HG03558 (cell line): ENCODE measurements around the gene RXRA.

Experiments used
- ATAC-seq: cut with Tn5 transposase; IDR thresholded peaks from one replicate; pipeline ENCODE4 v1.9.1; 2021; ENCODE audit warnings: moderate number of reproducible peaks; ENCODE audit not compliant: unreplicated experiment; ENCODE audit errors: extremely low read depth

The RXRA gene

DNA sequence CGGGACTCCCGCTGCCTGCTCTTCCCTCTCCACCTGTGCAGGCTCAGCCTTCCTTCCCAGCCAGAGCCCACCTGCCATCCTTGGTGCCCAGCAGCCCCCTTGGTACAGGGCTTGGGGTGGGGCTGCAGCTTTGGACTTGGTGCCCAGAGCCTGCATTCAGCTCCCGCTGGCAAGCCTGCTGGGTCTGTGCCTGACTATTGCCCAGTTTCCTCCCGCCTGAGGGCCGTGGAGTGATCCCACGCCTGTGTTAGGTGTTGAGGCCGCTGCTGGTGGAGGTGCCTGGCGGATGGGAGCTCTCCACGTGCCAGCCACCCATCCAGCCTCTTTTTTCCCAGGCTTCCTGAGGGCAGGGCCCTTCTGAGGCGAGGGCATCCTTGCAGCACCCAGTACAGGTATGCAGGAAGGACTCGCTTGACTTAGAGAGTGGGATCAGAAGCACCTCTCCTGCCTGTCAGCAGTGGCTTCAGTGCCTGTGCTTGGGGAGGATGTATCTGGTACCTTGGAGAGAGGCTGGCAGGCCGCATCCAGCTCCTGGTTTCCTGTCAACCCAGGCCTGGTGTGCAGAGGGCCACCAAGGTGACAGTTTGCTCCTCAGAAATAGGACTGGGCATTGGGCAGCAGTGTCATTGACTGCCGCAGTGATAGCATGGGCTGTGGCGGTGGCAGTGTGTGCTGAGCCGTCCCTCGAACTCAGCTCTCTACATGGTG is 7.8 kb downstream of the RXRA start:
- no peak for ATAC-seq

- ATAC-seq = no peak
Observed at GRCh38 chr9:134335061-134335460, 8.8 kb downstream of the RXRA start.

DNA sequence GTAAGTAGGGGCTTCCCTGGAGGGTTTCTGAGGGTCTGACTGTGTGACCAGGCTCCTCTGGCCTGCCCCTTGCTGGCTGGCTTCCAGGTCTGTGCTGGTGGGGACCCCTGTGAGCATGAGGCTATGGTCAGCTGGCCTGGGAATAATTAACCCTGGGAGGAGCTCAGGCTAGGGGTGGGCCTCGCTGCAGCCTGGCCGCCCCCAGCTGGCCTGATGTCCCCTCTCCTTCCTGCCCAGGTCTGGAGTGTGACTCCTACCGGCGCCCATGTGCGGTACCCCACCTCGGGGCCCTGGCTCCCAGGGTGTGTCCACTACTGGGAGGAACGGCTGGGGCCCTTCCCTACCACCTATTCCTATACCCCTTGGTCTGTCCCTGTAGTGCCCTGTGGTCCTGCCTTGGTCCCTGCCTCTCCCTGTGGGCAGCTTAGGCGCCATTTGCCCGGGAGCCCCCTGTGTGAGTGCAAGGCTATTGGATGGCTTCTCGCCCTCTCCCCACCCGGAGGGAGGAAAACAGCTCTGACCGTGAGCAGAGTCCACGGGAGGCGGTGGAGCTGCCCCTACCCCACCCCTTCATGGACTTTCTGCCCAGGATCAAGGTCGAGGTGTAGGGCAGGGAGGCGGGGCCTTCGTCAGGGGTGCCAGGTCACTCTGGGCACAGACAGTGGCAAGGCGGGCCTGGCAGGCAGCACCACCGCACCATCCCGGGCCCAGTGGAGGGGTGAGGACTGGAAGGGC is 9.4 kb downstream of the RXRA start:
- ATAC-seq = no peak

GRCh38 chr9:134336228-134336627 is 10.0 kb downstream of the RXRA start:
- ATAC-seq = no peak

- ATAC-seq = no peak
Observed at GRCh38 chr9:134336924-134337323, 10.7 kb downstream of the RXRA start.

GRCh38 chr9:134337469-134337868 is 11.2 kb downstream of the RXRA start:
- ATAC-seq = no peak

DNA sequence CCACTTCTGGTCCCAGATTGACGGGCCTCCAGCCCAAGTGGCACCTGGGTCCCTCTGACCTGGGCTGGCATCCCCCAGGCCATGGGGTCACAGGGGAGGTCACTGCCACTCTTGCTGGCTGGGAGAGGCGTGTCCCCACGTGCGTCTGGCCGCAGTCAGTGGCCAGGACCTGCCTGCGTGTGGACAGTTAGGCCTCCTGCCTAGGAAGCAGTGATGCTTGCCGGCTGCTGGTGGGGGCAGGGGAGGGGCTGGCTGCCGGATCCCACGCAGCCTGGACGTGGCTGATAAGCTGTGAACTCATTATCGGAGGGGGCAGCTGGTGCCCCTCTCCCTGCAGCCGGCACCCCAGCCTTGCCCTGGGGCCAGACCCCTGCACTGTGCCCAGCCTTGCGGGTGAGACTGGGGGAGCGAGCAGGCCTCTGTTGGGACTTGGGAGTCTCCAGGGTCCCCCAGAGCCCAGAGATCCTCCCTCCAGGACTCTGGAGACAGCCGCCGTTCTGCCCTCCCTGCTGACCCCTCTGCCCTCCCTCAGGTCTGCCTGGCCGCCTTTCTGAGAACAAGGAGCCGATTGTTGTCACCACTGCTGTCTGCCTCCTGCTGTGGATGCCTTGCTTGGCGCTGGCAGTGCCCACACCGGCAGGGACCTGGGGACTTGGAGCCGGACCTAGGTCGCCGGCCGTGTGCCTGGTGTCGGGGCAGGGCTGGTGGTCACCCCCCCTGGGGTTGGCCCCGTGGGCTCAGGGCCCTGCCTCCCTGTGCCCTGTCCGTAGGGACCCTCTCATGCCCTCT is 12.3 kb downstream of the RXRA start:
- no peak for ATAC-seq

- ATAC-seq = no peak
Observed at GRCh38 chr9:134339183-134339806, 13.0 kb downstream of the RXRA start.

DNA sequence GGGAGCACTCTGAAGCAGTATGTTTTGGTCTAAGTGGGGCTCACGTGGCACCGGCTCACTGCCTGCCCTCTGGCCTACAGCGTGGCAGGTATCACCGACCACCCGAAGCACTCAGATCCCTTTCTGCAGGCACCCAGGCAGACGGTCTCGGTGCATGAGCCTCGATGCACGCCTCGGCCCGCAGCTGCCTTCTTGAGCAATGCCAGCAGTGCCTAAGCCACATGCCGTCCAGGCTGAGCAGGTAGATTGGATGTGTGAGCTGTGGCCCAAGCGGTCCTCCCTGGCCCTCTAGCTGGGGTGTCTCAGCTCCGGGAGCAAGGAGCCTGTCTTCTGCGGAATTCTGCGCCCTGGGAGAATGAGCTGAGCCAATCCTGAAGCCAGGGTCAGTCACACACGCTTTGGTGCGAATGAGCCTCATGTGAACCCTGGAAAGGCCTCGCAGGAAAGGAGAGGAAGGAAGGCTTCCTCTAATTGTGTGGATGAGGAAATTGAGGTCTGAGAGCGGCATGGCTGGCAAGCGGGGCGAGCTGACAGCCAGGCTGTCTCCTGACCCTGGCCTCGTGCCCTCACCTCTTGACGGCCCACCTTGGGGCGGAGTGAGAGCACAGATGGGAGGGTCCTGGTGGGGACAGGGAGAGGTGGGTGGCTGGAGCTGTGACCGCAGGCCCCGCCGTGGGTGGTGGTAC is 14.4 kb downstream of the RXRA start:
- ATAC-seq = no peak

DNA sequence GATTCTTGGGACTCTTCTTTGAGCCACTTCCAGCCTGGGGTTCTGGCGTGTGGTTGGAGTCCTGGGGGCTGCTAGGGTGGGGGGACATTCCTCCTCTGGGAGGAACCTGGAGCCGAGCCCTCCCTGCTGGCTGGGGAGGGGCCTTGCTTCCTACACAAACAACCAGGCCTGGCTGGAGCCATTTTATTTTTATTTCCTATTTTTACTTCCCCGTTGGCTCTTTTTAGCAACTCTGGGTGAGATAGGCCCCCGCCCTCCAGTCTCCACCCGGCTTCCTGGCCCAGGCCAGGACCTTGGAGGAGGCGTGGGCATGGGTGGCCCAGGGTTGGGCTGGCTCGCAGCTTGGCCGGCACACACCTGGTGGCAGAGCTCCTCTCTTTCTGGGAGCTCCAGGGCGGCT is 15.1 kb downstream of the RXRA start:
- no peak for ATAC-seq

- no peak for ATAC-seq
Observed at GRCh38 chr9:134341929-134342745, 15.9 kb downstream of the RXRA start.

DNA sequence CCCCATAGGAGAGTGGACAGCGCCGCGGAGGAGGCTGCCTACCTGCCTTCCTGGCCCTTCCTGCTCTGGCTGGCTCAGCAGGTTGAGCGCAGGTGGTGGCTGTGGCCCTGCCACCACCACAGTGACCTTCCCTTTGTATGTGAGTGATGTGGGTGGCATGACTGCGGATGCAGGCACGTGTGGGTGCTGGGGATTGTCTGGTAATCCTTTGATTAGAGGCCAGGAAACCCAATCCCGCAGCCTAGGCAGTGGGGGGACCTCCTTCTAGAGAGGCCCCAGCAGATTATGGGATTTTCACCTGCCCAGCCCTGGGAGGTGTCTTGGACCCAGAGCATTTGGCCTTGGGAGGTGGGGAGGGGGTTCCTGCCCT is 16.5 kb downstream of the RXRA start:
- ATAC-seq = no peak

GRCh38 chr9:134343637-134344036 is 17.4 kb downstream of the RXRA start:
- no peak for ATAC-seq

GRCh38 chr9:134344068-134344799 is 18.0 kb downstream of the RXRA start:
- ATAC-seq = no peak

- no peak for ATAC-seq
Observed at GRCh38 chr9:134344800-134345310, 18.6 kb downstream of the RXRA start.

DNA sequence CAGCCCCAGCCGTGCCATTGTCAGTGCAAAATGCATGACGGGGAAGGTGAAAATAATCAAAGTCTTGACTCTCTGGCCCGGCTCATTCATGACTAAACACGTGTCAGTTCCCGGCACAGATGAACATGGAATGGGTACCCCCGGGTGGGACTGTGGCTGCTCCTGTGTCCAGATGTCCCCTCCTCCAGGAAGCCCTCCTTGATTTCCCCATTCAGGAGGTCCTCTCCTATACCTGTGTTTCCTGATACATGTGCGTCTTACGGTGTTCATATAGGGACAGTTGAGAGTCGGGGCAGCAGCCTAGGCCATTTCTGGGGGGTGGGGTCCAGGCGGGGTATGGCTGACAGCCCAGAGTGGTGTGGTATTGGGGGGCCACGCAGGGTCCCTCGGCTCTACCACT is 19.5 kb downstream of the RXRA start:
- no peak for ATAC-seq

- no peak for ATAC-seq
Observed at GRCh38 chr9:134346151-134346550, 19.9 kb downstream of the RXRA start.

GRCh38 chr9:134346840-134347583 is 20.8 kb downstream of the RXRA start:
- ATAC-seq = no peak
